ENCODE results near the gene CGNL1. TPM values are rescaled to one million over a fixed set of nuclear protein-coding genes. Genes with fewer than 3 reads are reported as not detected.

The CGNL1 gene
- polyA plus RNA-seq, 1 of the 3 experiments (the other 2 are of a cell fraction), result 0.23 TPM

GRCh38 chr15:57439128-57440027, 63.1 kb downstream of the CGNL1 start (continued):
- TF ChIP-seq ZBTB33 (IDR thresholded peaks at IDR 0.05; ENCODE audit: borderline replicate concordance, low read depth) (no peak), EZH2phosphoT487 (IDR thresholded peaks at IDR 0.05; ENCODE audit: borderline replicate concordance, low read depth) (no peak), RAD21 (IDR thresholded peaks at IDR 0.05; ENCODE audit: low read length) (no peak), ELF1 (IDR thresholded peaks at IDR 0.05) (no peak), EP300 (IDR thresholded peaks at IDR 0.05; ENCODE audit: borderline replicate concordance in 1 of 2, low read depth in 1 of 2, low read length in 1 of 2) (no peak), MAX (IDR thresholded peaks at IDR 0.05; ENCODE audit: low read depth) (no peak), USF2 (IDR thresholded peaks at IDR 0.05; ENCODE audit: borderline replicate concordance, low read depth, low read length) (no peak), SIN3A (IDR thresholded peaks at IDR 0.05; ENCODE audit: borderline replicate concordance, low read depth, low read length) (no peak), TEAD4 (IDR thresholded peaks at IDR 0.05; ENCODE audit: borderline replicate concordance, insufficient read depth) (no peak), GATA2 (CRISPR knock-in tag; IDR thresholded peaks at IDR 0.05) (no peak)

GRCh38 chr15:57440167-57440566, 63.9 kb downstream of the CGNL1 start:
- ChIA-PET POLR2A (no interaction called here), CTCF (interaction anchor here (0.6 to 1.3 kb wide), 2 partner anchors 57 to 99 kb away, joined by 3 read pairs; no protein-coding TSS in a partner anchor)
- Histone ChIP-seq H3K9ac (no peak overlapping the region), H3K4me1 (ENCODE audit: control insufficient read depth in 1 of 2, insufficient read depth in 2 of 2, low read depth in 1 of 2, low read length in 1 of 2) (no peaks in the 10 kb centered on the region; a peak in 1 of 4 replicates), H3K27ac (ENCODE audit: low read depth in 2 of 2, low read length in 1 of 2) (no peak overlapping the region), H3F3A (replicated peaks; ENCODE audit: insufficient read depth) (peaks cover 7% of the 10 kb centered on the region), H3K9me2 (no peaks in the 10 kb centered on the region), H3K4me2 (no peak overlapping the region), H3K79me2 (ENCODE audit: insufficient read depth) (no peaks in the 10 kb centered on the region), H3K36me3 (replicated peaks in 1 of 2; ENCODE audit: control insufficient read depth in 1 of 2, insufficient read depth in 2 of 2, low read length in 1 of 2) (no peaks in the 10 kb centered on the region), H2AFZ (ENCODE audit: low read depth) (no peak overlapping the region), H3K27me3 (ENCODE audit: insufficient read depth) (no peaks in the 10 kb centered on the region), H4K20me1 (ENCODE audit: insufficient read depth) (no peaks in the 10 kb centered on the region), H3K9me3 (no peaks in the 10 kb centered on the region), H3K4me3 (ENCODE audit: low read depth in 2 of 2, low read length in 1 of 2) (no peak overlapping the region)
- no peak for DNase-seq
- TF ChIP-seq TEAD4 (IDR thresholded peaks at IDR 0.05; ENCODE audit: borderline replicate concordance, insufficient read depth) (no peak), NRF1 (IDR thresholded peaks at IDR 0.05; ENCODE audit: low read depth, low read length) (no peak)
- 82% methylated on average over 3 of the region's 3 CpGs for WGBS (ENCODE audit: low lambda C conversion rate)
